ENCODE data around the gene PKLR.

PKLR gene

DNA sequence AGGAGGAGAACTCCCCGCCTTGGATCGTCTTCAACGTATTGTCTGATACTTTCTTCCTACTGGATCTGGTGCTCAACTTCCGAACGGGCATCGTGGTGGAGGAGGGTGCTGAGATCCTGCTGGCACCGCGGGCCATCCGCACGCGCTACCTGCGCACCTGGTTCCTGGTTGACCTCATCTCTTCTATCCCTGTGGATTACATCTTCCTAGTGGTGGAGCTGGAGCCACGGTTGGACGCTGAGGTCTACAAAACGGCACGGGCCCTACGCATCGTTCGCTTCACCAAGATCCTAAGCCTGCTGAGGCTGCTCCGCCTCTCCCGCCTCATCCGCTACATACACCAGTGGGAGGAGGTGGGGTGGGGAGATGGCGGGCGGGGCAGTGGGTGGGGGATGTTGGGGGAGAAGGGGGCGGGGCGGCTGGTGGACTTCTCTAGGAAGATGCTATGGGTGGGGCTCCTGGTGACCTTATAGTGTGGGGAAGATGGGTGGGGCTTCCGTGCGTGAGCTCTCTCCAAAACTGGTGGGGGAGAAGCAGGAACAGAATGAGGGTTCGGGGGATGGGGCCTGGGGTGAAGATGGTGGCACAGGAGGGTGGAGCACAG, 18.6 kb downstream of the PKLR start:
- no peak for DNase-seq

DNA sequence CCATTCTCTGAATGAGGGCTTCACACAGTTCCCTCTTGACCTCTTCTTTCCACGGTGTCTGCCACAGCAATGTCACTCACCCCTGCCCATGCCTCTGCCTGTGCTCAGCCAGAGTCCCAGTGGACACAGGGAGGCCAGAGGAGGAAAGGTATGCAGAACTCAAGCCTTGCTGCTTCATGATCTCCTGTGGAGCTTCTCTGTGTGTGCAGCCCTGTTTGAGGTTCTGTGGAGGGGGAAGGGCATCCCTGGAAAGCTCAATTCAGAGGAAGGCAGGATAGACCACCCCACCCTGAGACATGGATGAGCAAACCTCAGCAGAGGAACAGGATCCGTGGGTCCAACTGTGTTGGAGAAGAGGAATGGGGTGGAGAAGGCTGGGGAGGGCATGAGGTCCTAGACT, 22.0 kb downstream of the PKLR start:
- DNase-seq: no peak

DNA sequence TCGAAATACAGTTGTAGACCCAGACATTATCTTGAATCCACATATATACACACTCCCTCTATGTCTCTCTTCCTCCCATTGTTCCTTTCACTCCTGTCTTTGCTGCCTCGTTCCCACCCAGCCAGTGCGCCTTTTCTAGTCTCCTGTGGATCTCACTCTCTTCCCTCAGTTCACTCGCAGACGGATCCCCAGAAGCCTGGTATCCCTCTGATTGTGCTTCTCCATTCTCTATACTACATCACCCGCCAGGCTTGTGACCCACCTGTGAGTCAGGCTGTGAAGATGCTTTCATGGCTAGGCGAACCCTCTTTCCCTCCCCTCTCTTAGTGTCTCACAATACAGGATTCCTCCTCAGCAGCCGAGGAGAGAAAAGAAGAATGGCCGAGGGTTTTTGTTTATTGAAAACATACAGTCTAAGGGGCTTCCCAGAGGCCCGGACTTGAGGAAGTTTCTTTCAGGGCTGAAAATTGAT, 22.5 kb downstream of the PKLR start:
- DNase-seq: no peak

DNA sequence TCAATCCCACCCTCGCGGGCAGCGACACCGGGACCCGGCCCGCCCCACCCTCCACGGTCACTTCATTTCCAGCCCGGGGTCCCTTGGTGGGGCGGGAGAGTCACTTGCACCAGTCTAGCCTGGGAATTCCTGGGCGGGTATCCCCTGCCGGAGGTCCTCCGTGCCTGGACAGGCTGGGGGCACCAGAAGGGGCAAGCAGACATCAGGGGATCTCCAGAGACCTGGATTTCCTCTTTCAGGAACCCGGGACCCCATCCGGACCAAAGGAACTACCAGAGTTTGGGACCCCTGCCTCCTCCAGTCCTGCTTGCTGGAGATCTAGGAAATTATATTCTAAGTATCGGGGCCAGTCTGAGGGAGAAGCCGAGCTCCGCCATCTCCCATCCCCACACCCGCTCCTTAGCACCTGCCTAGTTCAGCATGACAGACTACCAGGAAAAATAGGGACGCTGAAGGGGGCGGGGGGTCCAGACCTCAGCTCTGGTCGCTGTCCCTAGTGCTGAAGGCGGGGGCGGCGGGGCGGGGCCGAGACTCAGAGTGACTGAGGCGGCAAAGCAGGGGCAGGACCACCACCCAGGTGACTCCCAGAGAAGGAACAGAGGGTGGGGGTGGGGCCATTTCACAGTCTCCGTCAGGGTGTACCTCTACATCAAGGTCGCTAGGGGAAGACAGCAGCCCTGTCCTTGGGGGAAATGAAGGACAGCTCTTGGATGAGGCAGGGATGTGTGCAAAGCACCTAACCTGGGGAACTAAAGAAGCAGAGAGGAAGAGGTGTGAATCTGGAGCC, 23.1 kb downstream of the PKLR start:
- peak; percentile 83 for DNase-seq

DNA sequence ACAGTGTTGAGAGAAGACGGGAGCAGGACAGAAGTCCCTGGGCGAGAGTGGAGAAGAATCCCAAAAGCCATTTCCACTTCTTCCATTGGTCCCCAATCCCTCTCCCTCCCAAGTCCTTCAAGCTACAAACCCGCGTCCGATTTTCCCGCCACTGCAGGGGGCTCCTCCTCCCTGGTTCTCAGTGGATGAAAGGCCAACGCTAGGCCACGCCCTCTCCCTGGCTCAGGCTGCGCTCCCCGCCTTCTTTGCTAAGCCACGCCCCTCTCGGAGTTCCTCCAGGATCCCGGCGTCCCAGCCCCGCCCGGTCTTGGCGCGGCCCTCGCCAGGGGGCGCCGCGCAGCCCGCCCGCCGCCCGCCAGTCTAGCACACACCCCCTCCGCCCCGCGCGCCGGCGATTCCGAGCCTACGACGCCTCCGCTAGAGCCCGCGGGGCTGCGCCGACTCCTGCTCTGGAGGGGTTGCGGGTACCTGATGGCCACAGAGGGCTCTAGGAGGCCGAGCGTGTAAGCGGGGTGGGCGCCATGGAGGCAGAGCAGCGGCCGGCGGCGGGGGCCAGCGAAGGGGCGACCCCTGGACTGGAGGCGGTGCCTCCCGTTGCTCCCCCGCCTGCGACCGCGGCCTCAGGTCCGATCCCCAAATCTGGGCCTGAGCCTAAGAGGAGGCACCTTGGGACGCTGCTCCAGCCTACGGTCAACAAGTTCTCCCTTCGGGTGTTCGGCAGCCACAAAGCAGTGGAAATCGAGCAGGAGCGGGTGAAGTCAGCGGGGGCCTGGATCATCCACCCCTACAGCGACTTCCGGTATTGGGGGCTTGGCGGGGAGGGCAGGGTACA, 24.0 kb downstream of the PKLR start, which contains the start of gene HCN3:
HCN3 (plus strand) TSS at position 394 of the 832 bp plus-strand sequence; CDS start at position 522, 128 bp downstream.
- peak; percentile 95 for DNase-seq

DNA sequence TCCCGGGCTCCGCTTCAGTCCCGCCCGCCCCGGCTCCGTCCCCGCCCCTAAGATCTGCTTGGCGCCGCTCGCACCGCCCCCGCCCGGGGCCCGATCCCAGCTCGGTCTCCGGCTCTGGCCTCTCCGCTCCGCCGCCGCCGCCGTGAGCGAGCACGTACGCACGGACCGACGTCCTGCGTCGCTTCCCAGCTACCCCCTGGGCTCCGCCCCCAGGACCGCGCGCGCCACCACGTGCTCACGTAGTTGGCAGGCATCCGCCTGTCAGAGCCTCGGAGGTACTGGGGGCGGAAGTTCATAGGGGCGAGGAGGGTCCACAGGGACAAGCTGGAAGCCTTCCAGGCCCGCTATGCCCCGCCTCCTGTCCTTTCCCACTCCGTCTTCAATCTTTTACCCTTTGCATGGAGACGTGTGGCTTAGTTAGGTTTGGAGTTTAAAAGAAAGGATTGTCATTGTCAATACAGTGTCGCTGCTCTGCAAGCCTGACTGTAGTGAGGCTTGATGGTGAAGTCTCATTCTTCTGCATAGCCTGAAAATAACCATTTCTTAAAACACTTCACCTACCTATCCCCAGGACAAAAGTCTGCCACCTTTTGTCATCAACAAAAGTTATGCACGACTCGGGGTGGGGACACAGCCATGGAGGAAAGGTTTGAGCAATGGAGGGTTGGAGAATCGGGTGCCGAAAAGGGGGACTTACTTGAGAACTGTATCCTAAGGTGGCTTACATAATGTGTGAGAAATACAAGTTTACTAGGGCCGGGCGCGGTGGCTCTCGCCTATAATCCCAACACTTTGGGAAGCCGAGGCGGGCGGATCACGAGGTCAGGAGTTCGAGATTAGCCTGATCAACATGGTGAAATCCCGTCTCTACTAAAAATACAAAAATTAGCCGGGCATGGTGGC, 27.6 kb downstream of the PKLR start, which contains the start of gene CLK2:
CLK2 (minus strand) TSS at position 162 of the 903 bp plus-strand sequence. CDS start 2,527 bp downstream, outside the sequence.
- peak; percentile 98 for DNase-seq

DNA sequence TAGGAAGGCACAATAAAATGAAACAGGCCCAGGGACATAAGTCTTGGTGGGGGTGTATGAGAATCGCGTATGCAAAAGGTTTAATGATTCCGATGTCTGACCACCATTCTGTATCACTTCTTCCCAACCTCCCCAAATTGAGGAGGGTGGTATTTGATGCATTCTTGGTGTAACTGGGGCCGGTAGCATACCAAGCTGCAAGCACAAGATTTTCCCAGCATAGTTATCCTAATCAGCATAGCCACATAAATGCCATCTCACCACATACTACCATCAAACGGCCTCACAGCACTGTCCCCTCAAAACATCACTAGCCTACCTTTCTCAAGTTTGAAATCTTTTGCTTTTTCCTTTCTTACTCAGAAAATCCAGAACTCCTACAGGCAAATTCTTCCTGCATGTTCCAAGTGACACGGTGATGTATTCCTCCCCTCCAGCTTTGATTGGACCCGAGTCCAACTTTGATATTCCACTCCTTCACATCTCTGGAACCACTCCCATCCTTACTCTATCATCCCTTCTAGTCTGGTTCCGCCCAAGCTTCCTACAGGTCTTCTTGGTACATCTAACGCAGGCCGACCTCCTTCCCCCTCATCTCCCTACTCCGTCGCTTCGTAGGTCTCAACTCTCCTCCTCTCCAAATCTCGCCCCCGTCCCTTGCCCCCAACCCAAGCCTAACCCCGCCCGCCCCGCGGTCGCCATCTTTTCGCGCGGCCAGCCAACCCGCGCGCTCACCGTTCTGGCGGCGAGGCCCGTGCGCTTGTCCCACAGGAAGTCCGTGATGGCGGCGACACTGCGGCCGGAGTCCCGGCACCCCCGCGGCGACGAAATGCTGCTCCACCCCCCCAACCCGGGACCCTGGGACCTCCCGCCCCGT, 28.5 kb downstream of the PKLR start:
- no peak for DNase-seq

DNA sequence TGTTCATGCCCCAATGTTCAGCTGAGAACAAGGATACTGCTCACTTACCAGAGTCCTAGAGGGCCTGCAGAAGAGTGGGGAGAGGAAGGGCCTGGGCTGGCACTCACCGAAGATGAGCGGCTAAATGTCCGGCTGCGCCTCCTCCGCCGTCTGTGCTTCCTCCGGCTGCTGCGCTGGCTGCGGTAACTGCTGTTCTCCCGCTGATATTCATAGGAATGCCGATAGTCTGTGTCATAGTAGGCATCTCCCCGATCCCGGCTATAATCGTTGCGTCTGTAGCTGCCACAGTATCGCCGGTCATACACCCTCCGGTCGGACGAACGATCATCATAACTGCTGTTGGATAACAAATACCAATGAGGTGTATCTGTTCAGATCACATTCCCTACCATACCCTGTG, 31.9 kb downstream of the PKLR start:
- DNase-seq: no peak

DNA sequence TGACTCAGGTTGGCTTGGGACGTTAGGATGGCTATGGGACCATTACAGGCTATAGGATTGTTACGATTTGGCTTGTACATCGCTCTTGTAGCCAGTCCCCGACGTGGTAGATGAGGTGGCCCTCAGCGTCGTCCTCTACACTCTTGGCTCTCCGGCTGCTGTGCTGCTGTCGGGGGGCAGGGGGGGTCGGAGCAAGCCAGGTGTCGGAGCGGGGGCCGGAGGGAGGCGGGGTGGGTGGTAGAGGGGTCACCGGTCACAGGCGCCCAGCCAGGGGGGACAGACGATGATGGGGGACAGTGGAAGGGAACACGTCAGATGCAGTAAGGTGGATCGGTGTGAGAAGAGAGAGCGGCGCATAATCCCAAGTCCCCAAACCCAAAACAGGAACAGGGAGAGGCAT, 32.6 kb downstream of the PKLR start:
- DNase-seq: no peak

DNA sequence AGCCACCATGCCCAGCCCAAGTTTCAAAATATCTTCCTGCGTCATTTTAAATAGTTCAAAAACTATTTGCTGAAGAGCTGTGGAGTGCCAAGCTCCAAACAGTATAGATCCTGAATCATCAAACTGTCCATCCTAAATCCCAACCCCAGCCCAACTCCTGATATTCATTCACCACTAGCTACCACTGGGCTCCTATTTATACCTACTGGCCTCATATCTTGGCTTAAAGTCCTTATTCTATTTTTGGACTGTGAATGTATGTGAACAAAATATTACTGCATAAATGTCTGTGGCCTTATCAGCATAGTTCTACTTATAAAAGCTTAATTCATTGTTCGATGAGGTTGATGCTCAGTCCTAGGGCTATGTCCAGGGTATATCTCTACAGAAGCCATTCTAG, 33.9 kb downstream of the PKLR start:
- no peak for DNase-seq

DNA sequence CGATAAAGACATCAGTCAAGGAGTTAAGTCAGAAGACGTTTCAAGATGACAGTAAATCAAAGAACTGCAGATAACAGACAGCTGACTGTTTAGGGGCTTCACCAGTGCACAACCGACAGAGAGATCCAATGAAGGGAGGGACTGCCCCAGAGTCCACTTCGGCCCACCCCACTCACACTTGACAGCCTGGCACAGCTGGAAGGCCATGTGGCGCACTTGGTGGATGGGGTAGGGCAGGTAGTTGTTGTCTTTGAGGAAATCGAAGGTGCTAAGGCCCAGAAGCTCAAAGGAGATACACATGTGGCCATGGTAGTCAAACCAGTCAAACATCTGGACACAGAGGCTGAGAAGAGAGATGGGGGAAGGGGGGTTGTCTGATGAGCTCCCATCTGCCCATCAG, 34.7 kb downstream of the PKLR start:
- DNase-seq: no peak

DNA sequence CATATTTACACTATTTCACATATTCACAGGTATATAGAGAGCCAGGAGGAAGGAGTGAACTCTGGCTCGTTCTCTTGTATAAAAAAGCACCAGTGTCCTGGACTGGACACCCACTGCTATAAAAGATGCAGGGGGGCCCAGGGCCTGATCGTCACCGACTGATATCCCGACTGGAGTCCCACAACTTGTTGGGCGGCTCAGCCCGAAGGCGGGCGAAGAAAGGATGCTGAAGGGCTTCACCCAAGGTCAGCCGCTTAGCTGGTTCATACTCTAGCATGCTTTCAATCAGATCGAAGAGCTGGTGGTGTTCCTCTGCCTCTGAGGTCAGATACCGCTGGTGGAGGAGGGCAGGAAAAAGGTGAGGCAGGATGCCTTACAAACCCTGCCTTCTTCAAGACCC, 38.2 kb downstream of the PKLR start:
- DNase-seq: no peak

DNA sequence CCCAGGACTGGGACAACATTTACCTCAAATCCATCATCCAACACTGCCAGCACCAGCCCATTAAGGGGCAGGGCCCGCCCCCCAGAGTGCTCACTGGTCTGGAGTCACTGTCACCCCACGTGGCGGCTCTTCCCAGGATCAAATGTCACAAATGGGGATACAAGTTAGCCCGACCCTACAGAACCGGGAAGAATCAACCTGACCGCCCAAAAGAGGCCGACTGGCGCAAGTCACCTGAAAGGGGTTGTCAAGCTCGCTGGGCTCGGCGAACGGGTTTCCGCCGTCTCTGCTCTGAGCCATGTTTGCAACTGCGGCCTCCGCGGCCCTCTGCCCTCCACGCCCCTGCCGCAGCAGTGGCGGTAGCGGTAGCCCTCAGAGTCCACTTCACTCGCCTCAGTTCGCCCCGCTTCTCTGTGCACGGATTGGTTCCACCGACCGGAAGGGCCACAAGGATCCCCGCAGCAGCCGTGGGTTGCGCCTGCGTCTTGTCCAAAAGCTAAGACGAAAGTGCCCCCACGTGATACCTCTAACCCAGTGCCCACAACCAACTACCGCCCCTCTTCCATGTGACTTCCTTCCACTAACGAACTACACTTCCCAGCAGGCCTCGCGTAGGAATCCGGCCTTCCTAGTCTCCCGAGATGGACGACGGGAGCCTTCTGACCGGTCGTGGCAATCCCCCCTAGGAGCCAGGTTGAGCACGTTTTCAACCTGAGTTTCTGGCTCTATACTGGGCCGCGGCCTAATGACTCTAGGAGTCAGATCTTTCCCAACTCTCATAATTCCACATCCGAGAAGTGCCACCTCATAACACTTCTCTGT, 39.2 kb downstream of the PKLR start, which contains the start of gene SCAMP3:
SCAMP3 (minus strand) TSS at position 509 of the 822 bp plus-strand sequence; CDS start at position 300, 209 bp downstream.
- peak; percentile 89 for DNase-seq

DNA sequence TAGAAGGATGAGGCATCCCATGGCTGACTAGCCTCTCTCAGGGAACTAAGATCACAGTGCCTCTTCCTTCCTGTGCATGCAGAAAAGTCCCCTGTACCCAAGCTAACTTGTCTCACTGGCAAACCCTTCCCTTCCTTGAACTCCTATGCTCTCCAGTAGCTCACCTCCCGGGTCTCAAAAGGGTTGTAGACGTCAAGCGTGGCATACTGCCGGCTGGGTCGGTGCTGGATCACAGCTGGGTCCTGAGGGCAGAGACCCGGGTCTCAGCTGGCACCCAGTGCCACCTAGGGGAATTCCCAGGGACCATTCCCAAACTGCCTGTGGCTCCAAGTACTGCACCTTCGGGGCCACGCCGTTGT, 39.8 kb downstream of the PKLR start:
- peak; percentile 49 for DNase-seq

DNA sequence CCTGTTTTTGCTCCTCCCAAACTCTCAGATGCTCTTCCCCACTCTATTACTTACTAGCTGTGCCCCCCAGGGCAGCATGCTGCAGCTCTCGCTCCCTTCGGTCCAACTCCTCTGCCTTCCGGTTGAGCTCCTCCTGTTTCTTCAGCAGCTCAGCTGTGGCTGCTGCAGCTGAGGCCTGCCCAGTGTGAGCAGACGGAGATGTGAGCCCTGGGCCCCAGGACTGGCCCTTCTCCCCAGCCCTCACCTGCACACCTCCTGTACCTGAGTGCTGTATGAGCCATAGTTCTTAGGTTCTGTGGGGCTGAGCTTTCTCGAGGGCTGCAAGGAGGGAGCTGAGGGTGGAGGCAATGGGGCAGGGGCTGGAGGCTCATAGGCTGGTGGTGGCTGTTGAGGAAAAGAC, 41.0 kb downstream of the PKLR start:
- no peak for DNase-seq

DNA sequence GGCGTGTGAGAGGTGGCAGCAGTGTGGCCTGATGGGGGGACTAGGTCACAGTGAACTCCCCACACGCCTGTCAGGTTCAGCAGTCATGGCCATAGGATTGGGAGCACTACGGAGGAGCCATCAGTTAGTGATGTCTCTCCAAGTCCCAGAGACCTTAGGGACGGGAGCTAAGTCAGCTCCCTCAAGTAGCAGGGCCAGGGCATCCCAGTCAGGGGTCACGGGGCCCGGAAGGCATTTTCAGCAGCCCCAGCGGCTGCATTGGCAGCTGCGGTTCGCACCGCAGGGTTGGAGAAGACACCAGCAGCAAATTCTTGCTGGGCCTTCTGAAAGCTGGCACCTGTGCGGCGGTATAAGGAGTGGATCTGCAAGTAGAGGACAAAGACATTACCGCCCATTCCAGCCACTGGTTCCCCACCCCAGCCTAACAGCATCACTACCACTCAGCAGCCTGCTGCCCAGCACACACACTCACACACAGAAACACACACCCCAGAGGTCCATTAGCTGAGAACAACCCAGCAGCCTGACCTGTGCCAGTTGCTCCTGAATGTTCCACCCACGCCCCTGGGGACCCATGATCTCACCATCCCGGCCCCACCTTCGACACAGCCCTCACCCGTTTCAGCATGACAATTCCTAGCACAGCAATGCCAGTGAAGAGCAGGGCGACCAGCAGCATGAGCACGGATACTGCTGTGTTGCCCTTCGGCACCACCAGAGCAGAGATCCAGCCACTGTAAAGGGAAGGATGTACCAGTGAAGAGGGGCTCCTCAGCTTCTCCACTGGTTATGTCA, 45.0 kb downstream of the PKLR start:
- DNase-seq: no peak

DNA sequence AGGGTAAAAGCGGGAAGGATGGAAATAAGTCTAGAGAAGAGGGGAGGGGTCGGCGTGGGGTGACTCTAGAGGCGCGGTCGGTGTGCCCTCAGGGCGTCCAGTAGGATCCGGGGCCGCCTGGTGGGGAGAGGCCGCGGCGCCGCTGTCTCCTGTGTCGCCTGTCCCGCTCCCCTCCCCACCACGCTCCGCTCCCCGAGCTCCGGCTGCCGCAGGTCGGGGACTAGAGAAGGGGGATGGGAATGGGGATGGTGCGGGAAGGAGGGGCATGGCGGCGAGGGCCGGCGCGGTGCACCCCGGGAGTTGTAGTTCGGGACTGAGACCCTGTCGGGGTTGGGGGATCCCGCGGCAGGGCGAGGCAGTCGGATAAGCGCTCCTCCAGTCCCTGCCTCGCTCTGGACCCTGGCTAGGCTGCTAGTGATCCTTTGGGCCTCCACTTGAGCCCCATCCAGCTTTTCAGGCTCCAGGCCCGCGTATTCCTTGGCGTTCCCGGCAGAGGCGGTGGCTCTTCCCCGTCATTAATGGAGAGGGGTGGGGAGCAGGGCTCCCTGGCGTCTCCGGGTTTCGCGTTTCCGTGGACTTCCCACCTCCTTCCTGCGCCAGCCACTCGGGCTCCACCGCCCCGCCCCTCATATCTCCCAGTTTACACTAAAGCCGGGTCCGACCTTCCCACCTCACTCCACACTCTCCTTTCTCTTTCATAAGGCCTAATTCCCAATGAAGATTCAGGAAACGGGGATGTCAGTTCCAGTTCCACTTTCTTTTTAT, 45.8 kb downstream of the PKLR start, which contains the start of gene ENTREP3:
ENTREP3 (minus strand) TSS at position 241 of the 765 bp plus-strand sequence. CDS start 606 bp downstream, outside the sequence.
- DNase-seq: peak; percentile 83

DNA sequence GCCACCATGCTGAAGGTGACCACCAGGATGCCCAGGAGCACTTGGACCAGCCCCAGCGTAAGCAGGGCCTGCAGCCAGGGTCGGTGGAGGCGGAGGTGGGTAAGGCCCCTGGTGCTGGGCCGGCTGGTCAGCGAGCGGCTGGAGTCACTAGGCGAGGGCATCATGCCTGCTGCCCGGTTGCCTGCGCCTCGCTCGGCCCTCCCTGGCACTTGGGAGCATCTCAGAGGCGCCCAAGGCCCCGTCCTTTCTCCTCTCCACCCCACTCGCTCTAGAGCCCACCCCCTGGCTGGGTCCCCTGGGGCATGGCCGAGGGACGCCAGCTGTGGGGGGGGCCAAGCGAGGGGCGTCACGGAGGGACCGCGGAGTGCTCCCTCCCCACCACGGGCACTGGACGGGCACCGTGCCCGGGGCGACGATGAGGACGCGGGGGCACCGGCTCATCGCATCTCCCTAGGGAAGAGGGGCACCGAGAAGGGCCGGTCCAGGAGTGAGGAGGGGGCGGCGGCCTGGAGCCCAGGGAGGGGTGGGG, 46.5 kb downstream of the PKLR start:
- no peak for DNase-seq
